ENCODE measurements around the gene GXYLT2.

GXYLT2 gene

DNA sequence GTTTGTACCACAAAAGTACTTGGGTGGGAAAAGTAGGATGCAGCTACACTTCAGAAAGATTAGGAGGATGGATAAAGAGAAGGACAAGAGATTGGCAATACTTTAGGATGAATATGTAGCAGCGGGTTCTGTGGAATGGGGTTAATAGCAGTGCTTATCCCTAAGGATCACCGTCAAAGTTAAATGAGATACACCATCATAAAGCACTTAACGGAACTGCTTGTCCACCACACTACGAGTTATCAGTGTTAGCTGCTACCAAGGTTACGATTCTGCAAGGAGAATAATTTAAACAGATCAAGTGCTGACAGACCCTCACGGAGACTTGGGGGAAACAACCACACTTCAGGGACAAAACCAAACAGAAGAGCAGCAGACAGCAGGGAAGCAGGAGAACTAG, 40.6 kb upstream of the GXYLT2 start:
- Histone ChIP-seq H3K23ac (ENCODE audit: low read length in 2 of 2) (peak overlapping the region in 1 of 2 experiments; percentile 48), H4K91ac (ENCODE audit: low read length) (no peak overlapping the region), H3K27ac (ENCODE audit: low read length, poor library complexity, severe bottlenecking) (no peak overlapping the region), H3K4me3 (ENCODE audit: insufficient read depth in 1 of 2, low read depth in 1 of 2, low read length in 2 of 2) (peak overlapping the region; percentile 86 to 100), H2BK15ac (ENCODE audit: low read depth, poor library complexity, severe bottlenecking) (no peak overlapping the region), H3K36me3 (ENCODE audit: control insufficient read depth in 1 of 2, insufficient read depth in 2 of 2, low read depth in 1 of 2, low read length in 2 of 2) (peaks cover 0 to 2% of the 10 kb centered on the region in 2 experiments), H3K4me2 (ENCODE audit: low read length, poor library complexity, severe bottlenecking) (peak overlapping the region; percentile 94), H3K9me3 (ENCODE audit: control insufficient read depth, low read length) (no peaks in the 10 kb centered on the region), H3K27me3 (ENCODE audit: control insufficient read depth in 1 of 2, insufficient read depth in 1 of 2, low read length in 2 of 2) (no peaks in the 10 kb centered on the region), H4K8ac (ENCODE audit: low read length) (no peak overlapping the region), H2BK12ac (ENCODE audit: low read length in 2 of 2) (no peak overlapping the region), H3K4ac (ENCODE audit: low read depth in 1 of 2, low read length in 2 of 2) (no peak overlapping the region), H2BK120ac (ENCODE audit: low read depth, low read length) (no peak overlapping the region), H3K4me1 (ENCODE audit: control insufficient read depth, insufficient read depth, low read depth, low read length) (peaks cover 3% of the 10 kb centered on the region), H3K18ac (ENCODE audit: low read depth in 1 of 2, low read length in 2 of 2) (no peak overlapping the region), H2BK5ac (ENCODE audit: low read depth, low read length, poor library complexity, severe bottlenecking) (no peak overlapping the region), H3K14ac (ENCODE audit: low read length in 2 of 2) (no peak overlapping the region), H2AFZ (ENCODE audit: low read depth, low read length) (peak overlapping the region; percentile 19), H3K79me1 (replicated peaks; ENCODE audit: low read length, poor library complexity, severe bottlenecking) (peaks cover 4% of the 10 kb centered on the region), H3K9ac (ENCODE audit: low read length) (peak overlapping the region; percentile 92), H2AK5ac (ENCODE audit: low read length, severe bottlenecking) (no peak overlapping the region)
- WGBS, result 20% methylated on average over 6 of the region's 6 CpGs
- DNase-seq, result no peak

GRCh38 chr3:72847751-72848702, 39.8 kb upstream of the GXYLT2 start, which contains the start of gene SHQ1:
TSS of gene SHQ1 (minus strand) at chr3:72848445. CDS start at chr3:72848340, 105 bp downstream.
- Histone ChIP-seq H2BK12ac (ENCODE audit: low read length in 2 of 2) (no peak within 1 kb of the TSS), H3K4me1 (ENCODE audit: control insufficient read depth, insufficient read depth, low read depth, low read length) (peaks cover 3% of the 10 kb centered on the region), H3K4ac (ENCODE audit: low read depth in 1 of 2, low read length in 2 of 2) (no peak within 1 kb of the TSS), H4K91ac (ENCODE audit: low read length) (peak within 1 kb of the TSS; percentile 48), H3K18ac (ENCODE audit: low read depth in 1 of 2, low read length in 2 of 2) (peak within 1 kb of the TSS; percentile 29 to 94), H3K79me1 (replicated peaks; ENCODE audit: low read length, poor library complexity, severe bottlenecking) (peaks cover 4% of the 10 kb centered on the region), H3K27me3 (ENCODE audit: control insufficient read depth in 1 of 2, insufficient read depth in 1 of 2, low read length in 2 of 2) (no peaks in the 10 kb centered on the region), H3K14ac (ENCODE audit: low read length in 2 of 2) (peak within 1 kb of the TSS in 1 of 2 experiments; percentile 22), H3K27ac (ENCODE audit: low read length, poor library complexity, severe bottlenecking) (peak within 1 kb of the TSS; percentile 56), H3K23ac (ENCODE audit: low read length in 2 of 2) (peak within 1 kb of the TSS; percentile 48 to 93), H2AFZ (ENCODE audit: low read depth, low read length) (peak within 1 kb of the TSS; percentile 87), H3K4me3 (ENCODE audit: insufficient read depth in 1 of 2, low read depth in 1 of 2, low read length in 2 of 2) (peak within 1 kb of the TSS; percentile 86 to 100), H2BK5ac (ENCODE audit: low read depth, low read length, poor library complexity, severe bottlenecking) (no peak within 1 kb of the TSS), H3K36me3 (ENCODE audit: control insufficient read depth in 1 of 2, insufficient read depth in 2 of 2, low read depth in 1 of 2, low read length in 2 of 2) (no peaks in the 10 kb centered on the region), H4K8ac (ENCODE audit: low read length) (peak within 1 kb of the TSS; percentile 81), H2BK15ac (ENCODE audit: low read depth, poor library complexity, severe bottlenecking) (no peak within 1 kb of the TSS), H3K4me2 (ENCODE audit: low read length, poor library complexity, severe bottlenecking) (peak within 1 kb of the TSS; percentile 94), H2BK120ac (ENCODE audit: low read depth, low read length) (no peak within 1 kb of the TSS), H2AK5ac (ENCODE audit: low read length, severe bottlenecking) (no peak within 1 kb of the TSS), H3K9ac (ENCODE audit: low read length) (peak within 1 kb of the TSS; percentile 92), H3K9me3 (ENCODE audit: control insufficient read depth, low read length) (no peaks in the 10 kb centered on the region)
- WGBS, result under 1% methylated on average over 85 of the region's 86 CpGs
- DNase-seq, result peak; percentile 95

GRCh38 chr3:72848703-72849081, 39.2 kb upstream of the GXYLT2 start:
- 1% methylated on average over 11 of the region's 11 CpGs for WGBS
- Histone ChIP-seq H3K4me1 (ENCODE audit: control insufficient read depth, insufficient read depth, low read depth, low read length) (peaks cover 3% of the 10 kb centered on the region), H3K4me3 (ENCODE audit: insufficient read depth in 1 of 2, low read depth in 1 of 2, low read length in 2 of 2) (peak overlapping the region in 1 of 2 experiments; percentile 100), H2AK5ac (ENCODE audit: low read length, severe bottlenecking) (no peak overlapping the region), H3K27me3 (ENCODE audit: control insufficient read depth in 1 of 2, insufficient read depth in 1 of 2, low read length in 2 of 2) (no peaks in the 10 kb centered on the region), H2BK120ac (ENCODE audit: low read depth, low read length) (no peak overlapping the region), H3K9me3 (ENCODE audit: control insufficient read depth, low read length) (no peaks in the 10 kb centered on the region), H2AFZ (ENCODE audit: low read depth, low read length) (peak overlapping the region; percentile 15), H4K91ac (ENCODE audit: low read length) (no peak overlapping the region), H2BK12ac (ENCODE audit: low read length in 2 of 2) (no peak overlapping the region), H3K4ac (ENCODE audit: low read depth in 1 of 2, low read length in 2 of 2) (no peak overlapping the region), H3K27ac (ENCODE audit: low read length, poor library complexity, severe bottlenecking) (no peak overlapping the region), H3K23ac (ENCODE audit: low read length in 2 of 2) (no peak overlapping the region), H3K36me3 (ENCODE audit: control insufficient read depth in 1 of 2, insufficient read depth in 2 of 2, low read depth in 1 of 2, low read length in 2 of 2) (no peaks in the 10 kb centered on the region), H3K9ac (ENCODE audit: low read length) (peak overlapping the region; percentile 92), H4K8ac (ENCODE audit: low read length) (no peak overlapping the region), H3K4me2 (ENCODE audit: low read length, poor library complexity, severe bottlenecking) (peak overlapping the region; percentile 92), H3K18ac (ENCODE audit: low read depth in 1 of 2, low read length in 2 of 2) (no peak overlapping the region), H2BK5ac (ENCODE audit: low read depth, low read length, poor library complexity, severe bottlenecking) (no peak overlapping the region), H3K14ac (ENCODE audit: low read length in 2 of 2) (no peak overlapping the region), H2BK15ac (ENCODE audit: low read depth, poor library complexity, severe bottlenecking) (no peak overlapping the region), H3K79me1 (replicated peaks; ENCODE audit: low read length, poor library complexity, severe bottlenecking) (peaks cover 4% of the 10 kb centered on the region)
- DNase-seq, result no peak

GRCh38 chr3:72855001-72855400, 32.8 kb upstream of the GXYLT2 start:
- H2BK12ac ChIP-seq (ENCODE audit: low read length in 2 of 2), result no peak overlapping the region

More at GRCh38 chr3:72855001-72855400, 32.8 kb upstream of the GXYLT2 start:
- H3K4me1 ChIP-seq (ENCODE audit: control insufficient read depth, insufficient read depth, low read depth, low read length), result no peaks in the 10 kb centered on the region
- WGBS, result 79% methylated on average over 6 of the region's 7 CpGs
- H4K8ac ChIP-seq (ENCODE audit: low read length), result no peak overlapping the region
- no peaks in the 10 kb centered on the region for H3K9me3 ChIP-seq (ENCODE audit: control insufficient read depth, low read length)
- H3K79me1 ChIP-seq (replicated peaks; ENCODE audit: low read length, poor library complexity, severe bottlenecking), result no peaks in the 10 kb centered on the region
- no peaks in the 10 kb centered on the region for H3K36me3 ChIP-seq (ENCODE audit: control insufficient read depth in 1 of 2, insufficient read depth in 2 of 2, low read depth in 1 of 2, low read length in 2 of 2)
- no peak overlapping the region for H3K4ac ChIP-seq (ENCODE audit: low read depth in 1 of 2, low read length in 2 of 2)
- no peak overlapping the region for H4K91ac ChIP-seq (ENCODE audit: low read length)
- no peak overlapping the region for H3K14ac ChIP-seq (ENCODE audit: low read length in 2 of 2)
- no peak overlapping the region for H3K23ac ChIP-seq (ENCODE audit: low read length in 2 of 2)
- H3K27me3 ChIP-seq (ENCODE audit: control insufficient read depth in 1 of 2, insufficient read depth in 1 of 2, low read length in 2 of 2), result peaks cover 0 to 4% of the 10 kb centered on the region in 2 experiments
- no peak overlapping the region for H2BK5ac ChIP-seq (ENCODE audit: low read depth, low read length, poor library complexity, severe bottlenecking)
- DNase-seq, result no peak
- H3K18ac ChIP-seq (ENCODE audit: low read depth in 1 of 2, low read length in 2 of 2), result no peak overlapping the region
- no peak overlapping the region for H3K4me3 ChIP-seq (ENCODE audit: insufficient read depth in 1 of 2, low read depth in 1 of 2, low read length in 2 of 2)
- H3K9ac ChIP-seq (ENCODE audit: low read length), result no peak overlapping the region
- H2BK15ac ChIP-seq (ENCODE audit: low read depth, poor library complexity, severe bottlenecking), result no peak overlapping the region
- H2BK120ac ChIP-seq (ENCODE audit: low read depth, low read length), result no peak overlapping the region
- H3K4me2 ChIP-seq (ENCODE audit: low read length, poor library complexity, severe bottlenecking), result no peak overlapping the region
- H3K27ac ChIP-seq (ENCODE audit: low read length, poor library complexity, severe bottlenecking), result no peak overlapping the region
- no peak overlapping the region for H2AFZ ChIP-seq (ENCODE audit: low read depth, low read length)
- no peak overlapping the region for H2AK5ac ChIP-seq (ENCODE audit: low read length, severe bottlenecking)
